ENCODE measurements around the gene PDZRN4. TPM values are rescaled to one million over a fixed set of nuclear protein-coding genes. Genes with fewer than 3 reads are reported as not detected.

PDZRN4 gene
- total and polyA plus RNA-seq, 12 donors: 0.28 to 2.3 (median 1.0) TPM

GRCh38 chr12:41514021-41514777, 326.1 kb downstream of the PDZRN4 start:
- Histone ChIP-seq H3K9me3 (replicated peaks in 1 of 3) (no peaks in the 10 kb centered on the region), H3K4me3 (no peak overlapping the region), H3K4me1 (replicated peaks in 1 of 2) (no peaks in the 10 kb centered on the region), H3K36me3 (replicated peaks in 1 of 2) (no peaks in the 10 kb centered on the region), H3K27ac (no peak overlapping the region), H3K27me3 (no peaks in the 10 kb centered on the region)
- intact Hi-C loops (cut with DNase I): no loop called here
- no peak for DNase-seq
- no peak for TF ChIP-seq CTCF (IDR thresholded peaks at IDR 0.05)
- no peak for TF ChIP-seq POLR2A (IDR thresholded peaks at IDR 0.05)
- 72 to 76% (median 75%) methylated on average over 4 of the region's 4 CpGs for WGBS, 4 donors

GRCh38 chr12:41514907-41515306, 326.8 kb downstream of the PDZRN4 start:
- WGBS, 4 donors: 78 to 92% (median 89%) methylated on average over 3 of the region's 3 CpGs
- no peaks in the 10 kb centered on the region for H3K4me1 ChIP-seq (replicated peaks in 1 of 2)
- intact Hi-C loops (cut with DNase I): no loop called here
- no peaks in the 10 kb centered on the region for H3K36me3 ChIP-seq (replicated peaks in 1 of 2)
- no peaks in the 10 kb centered on the region for H3K9me3 ChIP-seq (replicated peaks in 1 of 3)
- no peak overlapping the region for H3K4me3 ChIP-seq
- DNase-seq: no peak
- TF ChIP-seq CTCF (IDR thresholded peaks at IDR 0.05) (no peak), POLR2A (IDR thresholded peaks at IDR 0.05) (no peak)
- H3K27ac ChIP-seq: no peak overlapping the region
- no peaks in the 10 kb centered on the region for H3K27me3 ChIP-seq

- Histone ChIP-seq H3K27ac (no peak overlapping the region), H3K27me3 (no peaks in the 10 kb centered on the region), H3K36me3 (replicated peaks in 1 of 2) (no peaks in the 10 kb centered on the region), H3K4me1 (replicated peaks in 1 of 2) (no peaks in the 10 kb centered on the region), H3K4me3 (no peak overlapping the region), H3K9me3 (replicated peaks in 1 of 3) (no peaks in the 10 kb centered on the region)
- no peak for DNase-seq
- WGBS, 4 donors: 81 to 90% (median 82%) methylated on average over 3 of the region's 3 CpGs
- TF ChIP-seq CTCF (IDR thresholded peaks at IDR 0.05) (no peak), POLR2A (IDR thresholded peaks at IDR 0.05) (no peak)
- intact Hi-C loops (cut with DNase I): no loop called here
Measured at GRCh38 chr12:41515953-41516352, 327.8 kb downstream of the PDZRN4 start.

- no peak overlapping the region for H3K27ac ChIP-seq
- no peaks in the 10 kb centered on the region for H3K27me3 ChIP-seq
- H3K9me3 ChIP-seq (replicated peaks in 1 of 3): no peaks in the 10 kb centered on the region
- TF ChIP-seq POLR2A (IDR thresholded peaks at IDR 0.05) (no peak), CTCF (IDR thresholded peaks at IDR 0.05) (no peak)
- intact Hi-C loops (cut with DNase I): no loop called here
- no peaks in the 10 kb centered on the region for H3K36me3 ChIP-seq (replicated peaks in 1 of 2)
- DNase-seq: no peak
- WGBS, 4 donors: 82 to 92% (median 88%) methylated on average over 3 of the region's 3 CpGs
- peaks cover 0 to 11% of the 10 kb centered on the region in 2 donors for H3K4me1 ChIP-seq (replicated peaks in 1 of 2)
- no peak overlapping the region for H3K4me3 ChIP-seq
Measured at GRCh38 chr12:41520869-41521268, 332.7 kb downstream of the PDZRN4 start.

Data from adrenal gland (tissue), 12 donors.